Left kidney (tissue), 2 donors: ENCODE results near the gene PLPPR5. TPM values are rescaled to one million over a fixed set of nuclear protein-coding genes. Genes with fewer than 3 reads are reported as not detected.

Experiments used
- DNase-seq: peaks from one replicate; pipeline ENCODE4 v3.0.0-alpha.2; 2013
- polyA plus RNA-seq: library from polyadenylated mRNA; unstranded; fragments of 120-200 nt; gene quantifications from one replicate; pipeline ENCODE4 v1.2.1, GENCODE V29; 2013; ENCODE audit not compliant: insufficient read length

Gene PLPPR5
- polyA plus RNA-seq, 1 donor = 1.0 TPM

- no peak for DNase-seq
Observed at GRCh38 chr1:98975113-98975512, 29.5 kb downstream of the PLPPR5 start.

GRCh38 chr1:98969798-98970490 is 34.7 kb downstream of the PLPPR5 start:
- no peak for DNase-seq

- no peak for DNase-seq
Observed at GRCh38 chr1:98967122-98967521, 37.5 kb downstream of the PLPPR5 start.

GRCh38 chr1:98965394-98965793 is 39.3 kb downstream of the PLPPR5 start:
- no peak for DNase-seq

- DNase-seq = no peak
Observed at GRCh38 chr1:98964198-98964597, 40.5 kb downstream of the PLPPR5 start.

GRCh38 chr1:98963064-98963758 is 41.5 kb downstream of the PLPPR5 start:
- DNase-seq = no peak

- DNase-seq = no peak
Observed at GRCh38 chr1:98962156-98962555, 42.5 kb downstream of the PLPPR5 start.

GRCh38 chr1:98949621-98950020 is 55.0 kb downstream of the PLPPR5 start:
- no peak for DNase-seq

GRCh38 chr1:98949166-98949565 is 55.5 kb downstream of the PLPPR5 start:
- no peak for DNase-seq

- DNase-seq = no peak
Observed at GRCh38 chr1:98947071-98947470, 57.6 kb downstream of the PLPPR5 start.

GRCh38 chr1:98940722-98941079 is 64.0 kb downstream of the PLPPR5 start:
- no peak for DNase-seq

GRCh38 chr1:98940069-98940721 is 64.5 kb downstream of the PLPPR5 start:
- DNase-seq = no peak

GRCh38 chr1:98939471-98939870 is 65.2 kb downstream of the PLPPR5 start:
- DNase-seq = no peak

GRCh38 chr1:98937347-98937746 is 67.3 kb downstream of the PLPPR5 start:
- DNase-seq = no peak

GRCh38 chr1:98932184-98932583 is 72.5 kb downstream of the PLPPR5 start:
- DNase-seq = no peak

- DNase-seq = no peak
Observed at GRCh38 chr1:98931128-98931835, 73.4 kb downstream of the PLPPR5 start.

- DNase-seq = no peak
Observed at GRCh38 chr1:98929437-98929836, 75.2 kb downstream of the PLPPR5 start.

- DNase-seq = no peak
Observed at GRCh38 chr1:98926597-98926996, 78.1 kb downstream of the PLPPR5 start.

GRCh38 chr1:98924977-98925376 is 79.7 kb downstream of the PLPPR5 start:
- no peak for DNase-seq

- DNase-seq = no peak
Observed at GRCh38 chr1:98923667-98924066, 81.0 kb downstream of the PLPPR5 start.

GRCh38 chr1:98921817-98922216 is 82.8 kb downstream of the PLPPR5 start:
- DNase-seq = no peak

- DNase-seq = no peak
Observed at GRCh38 chr1:98920441-98921110, 84.1 kb downstream of the PLPPR5 start.
